HG03139 (cell line): Measurements from ENCODE around the gene KLF16.

Experiments used
- ATAC-seq: cut with Tn5 transposase; IDR thresholded peaks from one replicate; pipeline ENCODE4 v1.9.1; 2021; ENCODE audit not compliant: unreplicated experiment

KLF16 gene

GRCh38 chr19:1843646-1844394, 19.6 kb downstream of the KLF16 start:
- ATAC-seq, result no peak

DNA sequence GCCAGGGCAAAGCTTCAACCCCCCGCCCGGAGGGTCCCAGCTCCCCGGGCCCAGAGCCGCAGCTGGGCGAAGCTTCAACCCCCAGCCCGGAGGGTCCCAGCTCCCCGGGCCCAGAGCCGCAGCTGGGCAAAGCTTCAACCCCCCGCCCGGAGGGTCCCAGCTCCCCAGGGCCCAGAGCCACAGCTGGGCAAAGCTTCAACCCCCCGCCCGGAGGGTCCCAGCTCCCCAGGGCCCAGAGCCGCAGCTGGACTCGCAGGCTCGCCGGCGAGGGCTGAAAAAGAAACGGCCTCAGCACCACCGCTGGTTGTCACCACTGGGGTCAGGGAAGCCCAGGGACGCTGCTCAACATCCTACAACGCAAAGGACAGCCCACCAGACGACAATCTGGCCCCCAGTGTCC, 20.3 kb downstream of the KLF16 start:
- ATAC-seq, result no peak

DNA sequence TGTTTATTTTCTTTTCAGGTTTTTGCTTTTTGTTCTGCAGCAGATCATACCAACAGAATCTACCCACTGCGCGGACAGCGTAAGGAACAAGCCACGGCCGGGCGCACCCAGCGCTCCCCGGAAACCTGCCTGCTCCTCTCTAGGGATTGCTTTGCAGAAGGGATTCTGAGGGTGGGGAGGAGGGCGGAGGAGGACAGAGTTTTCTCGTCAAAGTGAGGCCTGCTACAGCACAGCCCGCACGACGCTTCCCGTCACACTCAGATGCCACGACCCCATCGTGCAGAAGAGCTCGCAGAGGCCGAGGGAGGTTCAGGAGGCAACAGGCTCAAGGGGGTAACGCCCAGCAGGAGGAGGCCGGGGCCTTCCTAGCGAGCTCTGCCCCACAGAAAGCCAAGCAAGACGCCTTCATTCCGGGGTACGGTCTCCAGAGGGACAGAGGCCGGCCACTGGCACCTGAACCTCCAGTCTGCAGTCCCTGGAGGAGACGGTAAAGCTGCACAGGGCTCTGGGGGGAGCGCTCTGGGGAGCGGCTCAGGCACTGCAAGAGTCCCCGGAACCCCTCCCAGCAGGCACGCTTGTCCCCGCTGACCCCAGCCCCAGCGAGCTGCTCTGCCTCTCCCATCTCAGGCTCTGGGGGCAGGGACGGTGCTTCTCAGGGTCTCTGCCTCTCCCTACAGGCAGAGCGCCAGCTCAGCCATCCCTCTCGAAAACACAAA, 22.0 kb downstream of the KLF16 start:
- ATAC-seq, result no peak

DNA sequence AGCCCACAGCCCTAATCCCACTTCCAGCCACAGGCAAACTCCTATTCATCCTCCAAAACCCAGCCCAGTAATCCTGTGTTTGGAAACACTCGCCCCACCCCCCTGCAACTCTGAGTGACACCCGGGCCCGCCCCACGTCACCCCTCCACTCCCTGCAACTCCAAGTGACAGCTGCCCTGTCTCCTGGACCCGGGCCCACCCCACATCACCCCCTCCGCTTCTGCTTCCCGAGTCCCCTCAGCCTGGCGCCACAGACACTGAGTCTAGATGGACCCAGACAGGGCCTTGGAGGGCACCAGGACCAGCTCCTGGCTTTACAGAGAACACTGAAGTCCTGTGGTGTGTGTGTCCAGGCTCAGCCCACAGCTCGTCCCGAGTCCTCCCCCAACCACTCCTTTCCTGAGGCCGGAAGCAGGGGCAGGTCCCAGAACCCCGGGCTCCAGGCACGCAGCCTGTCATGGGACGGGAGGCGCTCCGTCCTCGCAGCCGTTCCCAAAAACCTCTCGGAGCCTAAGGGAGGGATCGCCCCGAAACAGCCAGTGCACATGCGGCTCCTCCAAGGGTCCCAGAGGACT, 22.8 kb downstream of the KLF16 start:
- ATAC-seq, result no peak

GRCh38 chr19:1839658-1840540, 23.5 kb downstream of the KLF16 start:
- no peak for ATAC-seq

DNA sequence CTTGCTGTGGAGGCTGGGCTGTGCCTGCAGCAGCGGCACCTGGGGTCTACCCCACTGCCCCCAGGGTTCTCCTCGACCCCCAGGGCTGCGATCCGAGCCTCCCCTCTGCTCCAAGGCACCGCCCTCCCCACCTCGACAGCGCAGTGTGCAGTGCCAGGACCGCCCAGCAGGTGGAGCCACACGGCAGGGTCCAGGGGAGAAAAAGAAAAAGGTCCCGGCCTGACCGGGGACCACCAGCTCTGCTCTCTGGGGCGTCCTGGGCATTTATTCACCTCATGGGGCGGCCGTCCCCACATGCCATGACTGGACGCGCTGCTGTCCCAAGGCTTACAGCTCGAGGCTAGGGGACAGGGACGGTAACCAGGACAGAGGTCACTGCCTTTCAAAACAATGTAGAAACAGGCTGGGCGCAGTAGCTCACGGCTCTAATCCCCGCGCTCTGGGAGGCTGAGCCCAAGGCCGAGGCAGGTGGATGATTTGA, 25.7 kb downstream of the KLF16 start:
- ATAC-seq, result no peak

GRCh38 chr19:1837222-1837565, 26.2 kb downstream of the KLF16 start:
- no peak for ATAC-seq

DNA sequence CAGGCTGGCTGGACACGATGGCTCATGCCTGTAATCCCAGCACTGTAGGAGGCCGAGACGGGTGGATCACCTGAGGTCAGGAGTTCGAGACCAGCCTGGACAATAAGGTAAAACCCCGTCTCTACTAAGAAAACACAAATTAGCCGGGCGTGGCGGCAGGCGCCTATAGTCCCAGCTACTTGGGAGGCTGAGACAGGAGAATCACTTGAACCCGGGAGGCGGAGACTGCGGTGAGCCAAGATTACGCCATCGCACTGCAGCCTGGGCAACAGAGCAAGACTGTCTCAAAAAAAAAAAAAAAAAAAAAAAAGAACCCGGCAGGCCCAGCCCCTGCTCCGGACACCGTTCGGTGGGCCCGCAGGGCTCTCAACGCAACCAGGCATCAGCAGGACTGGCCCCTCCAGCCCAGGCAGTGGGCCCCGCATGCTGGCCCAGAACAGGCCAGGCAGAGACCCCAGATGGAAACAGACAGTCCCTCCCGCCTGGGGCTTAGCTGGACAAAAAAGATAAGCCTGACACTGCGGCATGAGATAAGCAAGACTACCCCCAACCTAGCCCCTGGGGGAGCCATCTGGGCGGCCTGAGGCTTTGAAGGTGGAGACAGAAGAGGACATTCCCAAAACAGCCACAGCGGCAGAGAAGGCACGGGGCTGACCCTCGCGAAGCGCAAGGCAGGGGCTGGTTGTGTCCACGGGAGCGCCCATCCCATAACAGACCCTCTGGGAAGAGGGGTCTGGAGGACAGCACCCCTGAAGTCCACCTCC, 26.7 kb downstream of the KLF16 start:
- ATAC-seq, result no peak

- ATAC-seq, result no peak
These were observed 29.8 kb downstream of the KLF16 start for GRCh38 chr19:1833540-1833939.

- ATAC-seq, result no peak
These were observed 31.2 kb downstream of the KLF16 start for GRCh38 chr19:1832046-1832663.

DNA sequence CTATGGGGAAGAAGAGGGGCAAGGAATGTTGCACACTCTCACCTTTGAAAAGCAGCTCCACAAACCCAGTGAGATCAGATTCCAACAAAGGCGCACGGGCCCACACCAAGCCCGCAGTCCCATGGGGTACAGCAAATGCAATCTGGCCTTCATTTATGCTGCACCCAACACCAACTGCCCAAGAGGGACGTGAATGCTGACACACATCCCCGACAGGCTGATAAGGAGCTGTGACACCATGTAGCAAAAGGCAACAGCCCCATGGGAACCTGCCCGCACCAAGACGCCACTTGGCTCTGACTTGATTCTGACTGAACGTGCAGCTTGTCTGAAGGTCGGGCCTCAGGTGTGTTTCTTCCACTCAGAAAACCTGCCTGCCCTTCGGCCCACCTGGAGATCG, 32.4 kb downstream of the KLF16 start:
- ATAC-seq, result no peak

GRCh38 chr19:1830568-1830967, 32.8 kb downstream of the KLF16 start:
- no peak for ATAC-seq

DNA sequence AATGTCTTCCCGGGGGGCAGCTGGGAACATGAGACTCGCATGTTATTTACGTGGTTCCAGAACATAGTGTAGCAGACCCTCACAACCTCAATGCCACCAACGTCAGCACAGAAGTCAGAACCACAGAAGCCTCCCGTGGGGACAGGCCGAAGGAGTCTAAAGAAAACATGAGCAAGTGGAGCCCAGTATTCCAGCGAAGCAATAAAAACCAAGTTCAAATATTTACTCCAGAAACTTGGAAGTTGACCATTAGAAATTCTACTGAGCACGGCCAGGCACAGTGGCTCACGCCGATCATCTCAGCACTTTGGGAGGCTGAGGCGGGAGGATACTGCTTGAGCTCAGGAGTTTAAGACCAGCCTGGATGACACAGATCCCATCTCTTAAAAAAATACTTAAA, 33.4 kb downstream of the KLF16 start:
- ATAC-seq, result no peak

DNA sequence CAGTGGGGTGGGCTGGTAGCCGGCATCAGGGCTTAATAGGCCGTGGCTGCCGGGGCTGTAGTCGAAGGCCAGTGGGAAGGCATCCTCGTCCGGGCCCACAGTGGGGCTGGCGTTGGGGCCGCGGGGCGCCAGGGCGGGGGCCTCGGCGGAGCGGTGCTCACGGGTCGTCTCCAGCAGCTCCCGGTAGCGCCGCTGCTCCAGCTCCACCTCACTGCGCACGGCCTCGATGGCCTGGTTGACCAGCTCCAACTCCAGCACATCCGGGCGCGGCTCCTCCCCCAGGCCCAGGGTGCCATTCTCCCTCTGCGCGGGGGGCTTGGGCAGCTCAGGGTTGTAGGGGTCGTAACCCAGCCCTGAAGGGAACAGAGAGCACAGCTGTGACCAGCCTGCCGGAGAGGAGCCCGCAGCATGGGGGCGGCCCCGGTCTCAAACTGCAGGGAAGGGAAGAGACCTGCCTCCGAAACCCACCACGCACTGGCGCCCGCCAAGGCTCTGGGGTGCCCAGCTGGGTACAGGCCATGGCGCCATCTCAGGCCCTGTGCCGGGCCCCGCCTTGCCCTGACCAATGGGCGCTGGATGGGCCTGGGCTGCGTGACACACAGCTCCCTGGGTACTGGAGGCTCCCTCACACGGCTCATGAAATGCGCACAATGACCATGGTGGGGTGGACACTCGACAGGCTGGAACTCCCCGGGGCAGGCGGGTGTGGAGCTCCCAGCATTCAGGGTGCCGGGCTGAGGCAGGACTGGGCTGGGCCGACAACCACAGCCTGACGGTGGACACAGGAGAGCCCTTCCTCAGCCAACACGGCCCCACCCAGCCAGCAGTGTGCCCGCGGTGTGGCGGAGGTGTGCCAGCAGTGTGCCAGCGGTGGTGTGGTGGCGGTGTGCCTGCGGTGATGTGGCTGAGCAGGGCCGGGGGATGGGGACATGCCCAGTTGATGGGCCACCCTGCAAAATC, 34.8 kb downstream of the KLF16 start:
- ATAC-seq, result no peak

- no peak for ATAC-seq
These were observed 35.7 kb downstream of the KLF16 start for GRCh38 chr19:1827566-1828278.

- no peak for ATAC-seq
These were observed 36.5 kb downstream of the KLF16 start for GRCh38 chr19:1826557-1827521.

- ATAC-seq, result no peak
These were observed 37.3 kb downstream of the KLF16 start for GRCh38 chr19:1825909-1826556.
